GM23338 (cell line): Measurements from ENCODE around the gene GAK. TPM values are rescaled to one million over a fixed set of nuclear protein-coding genes. Genes with fewer than 3 reads are reported as not detected.

Experiments used
- ATAC-seq: fragments of 200-7000 bp; cut with Tn5 transposase; 3 replicates; pipeline ENCODE4 v1.9.1; 2020
- DNase-seq: peaks from one replicate; pipeline ENCODE4 v3.0.0-alpha.2; 2015; ENCODE audit warnings: low spot score
- H2AFZ ChIP-seq: fragments of 200-600 bp; sonication (generic); 2 replicates; pipeline ENCODE4 v1.8.0; 2016; ENCODE audit warnings: antibody characterized with exemption, mild to moderate bottlenecking, moderate library complexity
- H3F3A ChIP-seq: fragments of 200-600 bp; sonication (generic); replicated peaks from 2 replicates; pipeline ENCODE4 v1.8.0; 2017; ENCODE audit warnings: antibody characterized with exemption, mixed run types, low read depth
- H3K27ac ChIP-seq: fragments of 200-600 bp; sonication (generic); 2 replicates; pipeline ENCODE4 v1.6.1; 2016; ENCODE audit warnings: low read depth
- H3K27me3 ChIP-seq: fragments of 200-600 bp; sonication (generic); 2 replicates; pipeline ENCODE4 v1.8.0; 2016; ENCODE audit warnings: mild to moderate bottlenecking, mixed run types, moderate library complexity; ENCODE audit not compliant: insufficient read depth
- H3K36me3 ChIP-seq: fragments of 200-600 bp; sonication (generic); 2 replicates; pipeline ENCODE4 v1.8.0; 2016; ENCODE audit warnings: mild to moderate bottlenecking; ENCODE audit not compliant: insufficient read depth
- H3K4me1 ChIP-seq: fragments of 200-600 bp; sonication (generic); 2 replicates; pipeline ENCODE4 v1.8.0; 2016; ENCODE audit warnings: mild to moderate bottlenecking, moderate library complexity; ENCODE audit not compliant: insufficient read depth
- H3K4me2 ChIP-seq: fragments of 200-600 bp; sonication (generic); 2 replicates; pipeline ENCODE4 v1.7.1; 2017; ENCODE audit warnings: mixed run types
- H3K4me3 ChIP-seq: fragments of 200-600 bp; sonication (generic); 2 replicates; pipeline ENCODE4 v1.6.1; 2016; ENCODE audit warnings: mixed run types
- H3K79me2 ChIP-seq: fragments of 200-600 bp; sonication (generic); replicated peaks from 2 replicates; pipeline ENCODE4 v1.8.0; 2017; ENCODE audit warnings: mild to moderate bottlenecking; ENCODE audit not compliant: insufficient read depth
- H3K9me2 ChIP-seq: fragments of 200-600 bp; sonication (generic); 2 replicates; pipeline ENCODE4 v1.8.0; 2017; ENCODE audit not compliant: insufficient read depth
- H4K20me1 ChIP-seq: fragments of 200-600 bp; sonication (generic); replicated peaks from 2 replicates; pipeline ENCODE4 v1.8.0; 2017; ENCODE audit warnings: mild to moderate bottlenecking; ENCODE audit not compliant: insufficient read depth
- H3K27ac Mint-ChIP-seq: 2 replicates; pipeline ENCODE4 v1.8.0; 2020; ENCODE audit warnings: inconsistent platforms, mild to moderate bottlenecking, moderate library complexity, mixed read lengths
- H3K27me3 Mint-ChIP-seq: 3 replicates; pipeline ENCODE4 v1.8.0; 2022; ENCODE audit warnings: low read depth, mild to moderate bottlenecking, moderate library complexity, mixed read lengths, inconsistent platforms; ENCODE audit not compliant: insufficient read depth, poor library complexity
- H3K36me3 Mint-ChIP-seq: 3 replicates; pipeline ENCODE4 v1.8.0; 2021; ENCODE audit warnings: low read depth, mild to moderate bottlenecking, inconsistent platforms, moderate library complexity, mixed read lengths
- H3K4me1 Mint-ChIP-seq: 3 replicates; pipeline ENCODE4 v1.8.0; 2020; ENCODE audit warnings: mild to moderate bottlenecking, inconsistent platforms, mixed read lengths
- H3K4me3 Mint-ChIP-seq: 3 replicates; pipeline ENCODE4 v1.8.0; 2021; ENCODE audit warnings: moderate library complexity, mild to moderate bottlenecking, inconsistent platforms, mixed read lengths
- H3K9me3 Mint-ChIP-seq: 3 replicates; pipeline ENCODE4 v1.8.0; 2020; ENCODE audit warnings: moderate library complexity, mild to moderate bottlenecking, inconsistent platforms, mixed read lengths
- CTCF ChIP-seq, 2 experiments: fragments of 200-600 bp in 1 of 2; sonication (generic) in 1 of 2; conservative IDR thresholded peaks; 2 replicates each; pipeline versions ENCODE4 v1.5.1 to v1.6.1; 2016 to 2017; ENCODE audit warnings: antibody characterized with exemption in 2 of 2, low read depth in 2 of 2, mild to moderate bottlenecking in 2 of 2, moderate library complexity in 1 of 2
- JUNB ChIP-seq: IDR thresholded peaks from one replicate; pipeline ENCODE4 v1.6.1; 2016; ENCODE audit warnings: antibody characterized with exemption; ENCODE audit not compliant: unreplicated experiment
- NANOG ChIP-seq: IDR thresholded peaks from 2 replicates; pipeline ENCODE4 v1.6.1; 2016; ENCODE audit warnings: antibody characterized with exemption, borderline replicate concordance
- POLR2AphosphoS5 ChIP-seq: IDR thresholded peaks from 2 replicates; pipeline ENCODE4 v1.6.1; 2016; ENCODE audit warnings: antibody characterized with exemption, low read depth
- ZNF331 ChIP-seq: fragments of 250-450 bp; sonication (Bioruptor Pico); IDR thresholded peaks from 2 replicates; pipeline ENCODE4 v1.5.0; 2020; ENCODE audit warnings: low read depth, mild to moderate bottlenecking, moderate library complexity
- polyA plus RNA-seq: library from polyadenylated mRNA; unstranded; fragments of >200 nt; fragmentation: Nextera tagmentation; extraction: Ambion mirVana; gene quantifications from 2 replicates; pipeline ENCODE4 v1.2.1, GENCODE V29; 2016
- total RNA-seq: library from RNA; depleted of rRNA; stranded (reverse); fragments of >200 nt; shearing (Covaris generic); gene quantifications from 2 replicates; pipeline ENCODE4 v1.2.3, GENCODE V29; 2014
- TF ChIP-seq, protein P1 (sequence below): IDR thresholded peaks from one replicate; pipeline ENCODE4 v1.6.1; 2018; ENCODE audit warnings: antibody characterized with exemption; ENCODE audit not compliant: unreplicated experiment
- TF ChIP-seq, protein P2 (sequence below): IDR thresholded peaks from 2 replicates; pipeline ENCODE4 v1.6.1; 2016; ENCODE audit warnings: antibody characterized with exemption

Gene GAK
- total and polyA plus RNA-seq, 2 experiments from 2014 or later = 48.5 to 124 TPM

GRCh38 chr4:881709-882108, 50.4 kb downstream of the GAK start:
- Histone ChIP-seq H3K79me2 (no peaks in the 10 kb centered on the region), H3K36me3 (no peaks in the 10 kb centered on the region), H3K4me2 (no peak overlapping the region), H2AFZ (no peak overlapping the region), H3F3A (no peaks in the 10 kb centered on the region), H3K4me1 (no peaks in the 10 kb centered on the region), H3K9me2 (no peaks in the 10 kb centered on the region), H3K27me3 (no peaks in the 10 kb centered on the region), H3K27ac (no peak overlapping the region), H3K4me3 (no peak overlapping the region), H4K20me1 (peaks cover 3% of the 10 kb centered on the region; the same call in 1 of the 2 replicates)
- ATAC-seq (no peak), DNase-seq (no peak)
- TF ChIP-seq NANOG = no peak
- no peak for TF ChIP-seq ZNF331
- no peak for TF ChIP-seq POLR2AphosphoS5
- TF ChIP-seq JUNB = no peak
- TF ChIP-seq, protein P1, sequence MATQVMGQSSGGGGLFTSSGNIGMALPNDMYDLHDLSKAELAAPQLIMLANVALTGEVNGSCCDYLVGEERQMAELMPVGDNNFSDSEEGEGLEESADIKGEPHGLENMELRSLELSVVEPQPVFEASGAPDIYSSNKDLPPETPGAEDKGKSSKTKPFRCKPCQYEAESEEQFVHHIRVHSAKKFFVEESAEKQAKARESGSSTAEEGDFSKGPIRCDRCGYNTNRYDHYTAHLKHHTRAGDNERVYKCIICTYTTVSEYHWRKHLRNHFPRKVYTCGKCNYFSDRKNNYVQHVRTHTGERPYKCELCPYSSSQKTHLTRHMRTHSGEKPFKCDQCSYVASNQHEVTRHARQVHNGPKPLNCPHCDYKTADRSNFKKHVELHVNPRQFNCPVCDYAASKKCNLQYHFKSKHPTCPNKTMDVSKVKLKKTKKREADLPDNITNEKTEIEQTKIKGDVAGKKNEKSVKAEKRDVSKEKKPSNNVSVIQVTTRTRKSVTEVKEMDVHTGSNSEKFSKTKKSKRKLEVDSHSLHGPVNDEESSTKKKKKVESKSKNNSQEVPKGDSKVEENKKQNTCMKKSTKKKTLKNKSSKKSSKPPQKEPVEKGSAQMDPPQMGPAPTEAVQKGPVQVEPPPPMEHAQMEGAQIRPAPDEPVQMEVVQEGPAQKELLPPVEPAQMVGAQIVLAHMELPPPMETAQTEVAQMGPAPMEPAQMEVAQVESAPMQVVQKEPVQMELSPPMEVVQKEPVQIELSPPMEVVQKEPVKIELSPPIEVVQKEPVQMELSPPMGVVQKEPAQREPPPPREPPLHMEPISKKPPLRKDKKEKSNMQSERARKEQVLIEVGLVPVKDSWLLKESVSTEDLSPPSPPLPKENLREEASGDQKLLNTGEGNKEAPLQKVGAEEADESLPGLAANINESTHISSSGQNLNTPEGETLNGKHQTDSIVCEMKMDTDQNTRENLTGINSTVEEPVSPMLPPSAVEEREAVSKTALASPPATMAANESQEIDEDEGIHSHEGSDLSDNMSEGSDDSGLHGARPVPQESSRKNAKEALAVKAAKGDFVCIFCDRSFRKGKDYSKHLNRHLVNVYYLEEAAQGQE = no peak
- H3K27me3 Mint-ChIP-seq = peaks cover 12% of the 10 kb centered on the region
- H3K36me3 Mint-ChIP-seq = peaks cover 23% of the 10 kb centered on the region
- H3K4me1 Mint-ChIP-seq = no peaks in the 10 kb centered on the region
- no peak overlapping the region for H3K27ac Mint-ChIP-seq
- no peaks in the 10 kb centered on the region for H3K9me3 Mint-ChIP-seq
- no peak overlapping the region for H3K4me3 Mint-ChIP-seq

GRCh38 chr4:880684-881405, 51.3 kb downstream of the GAK start:
- Histone ChIP-seq H3K27ac (no peak overlapping the region), H3K36me3 (no peaks in the 10 kb centered on the region), H4K20me1 (peaks cover 3% of the 10 kb centered on the region; the same call in 1 of the 2 replicates), H2AFZ (no peak overlapping the region), H3K27me3 (no peaks in the 10 kb centered on the region), H3K4me2 (no peak overlapping the region), H3K4me1 (no peaks in the 10 kb centered on the region), H3K79me2 (no peaks in the 10 kb centered on the region), H3K9me2 (no peaks in the 10 kb centered on the region), H3F3A (no peaks in the 10 kb centered on the region), H3K4me3 (no peak overlapping the region)
- H3K27me3 Mint-ChIP-seq = peaks cover 12% of the 10 kb centered on the region
- no peak overlapping the region for H3K4me3 Mint-ChIP-seq
- no peak overlapping the region for H3K27ac Mint-ChIP-seq
- H3K9me3 Mint-ChIP-seq = no peaks in the 10 kb centered on the region
- DNase-seq (no peak), ATAC-seq (no peak)
- H3K4me1 Mint-ChIP-seq = no peaks in the 10 kb centered on the region
- peaks cover 23% of the 10 kb centered on the region for H3K36me3 Mint-ChIP-seq
- peak; percentile 17 to 47; a peak in 3 of 4 replicates for TF ChIP-seq CTCF (conservative IDR thresholded peaks at IDR 0.05; ENCODE audit: low read depth in 2 of 2)
- TF ChIP-seq, protein P2, sequence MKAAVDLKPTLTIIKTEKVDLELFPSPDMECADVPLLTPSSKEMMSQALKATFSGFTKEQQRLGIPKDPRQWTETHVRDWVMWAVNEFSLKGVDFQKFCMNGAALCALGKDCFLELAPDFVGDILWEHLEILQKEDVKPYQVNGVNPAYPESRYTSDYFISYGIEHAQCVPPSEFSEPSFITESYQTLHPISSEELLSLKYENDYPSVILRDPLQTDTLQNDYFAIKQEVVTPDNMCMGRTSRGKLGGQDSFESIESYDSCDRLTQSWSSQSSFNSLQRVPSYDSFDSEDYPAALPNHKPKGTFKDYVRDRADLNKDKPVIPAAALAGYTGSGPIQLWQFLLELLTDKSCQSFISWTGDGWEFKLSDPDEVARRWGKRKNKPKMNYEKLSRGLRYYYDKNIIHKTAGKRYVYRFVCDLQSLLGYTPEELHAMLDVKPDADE = no peak
